Measurements from ENCODE around the gene TEDC1.

Gene TEDC1

DNA sequence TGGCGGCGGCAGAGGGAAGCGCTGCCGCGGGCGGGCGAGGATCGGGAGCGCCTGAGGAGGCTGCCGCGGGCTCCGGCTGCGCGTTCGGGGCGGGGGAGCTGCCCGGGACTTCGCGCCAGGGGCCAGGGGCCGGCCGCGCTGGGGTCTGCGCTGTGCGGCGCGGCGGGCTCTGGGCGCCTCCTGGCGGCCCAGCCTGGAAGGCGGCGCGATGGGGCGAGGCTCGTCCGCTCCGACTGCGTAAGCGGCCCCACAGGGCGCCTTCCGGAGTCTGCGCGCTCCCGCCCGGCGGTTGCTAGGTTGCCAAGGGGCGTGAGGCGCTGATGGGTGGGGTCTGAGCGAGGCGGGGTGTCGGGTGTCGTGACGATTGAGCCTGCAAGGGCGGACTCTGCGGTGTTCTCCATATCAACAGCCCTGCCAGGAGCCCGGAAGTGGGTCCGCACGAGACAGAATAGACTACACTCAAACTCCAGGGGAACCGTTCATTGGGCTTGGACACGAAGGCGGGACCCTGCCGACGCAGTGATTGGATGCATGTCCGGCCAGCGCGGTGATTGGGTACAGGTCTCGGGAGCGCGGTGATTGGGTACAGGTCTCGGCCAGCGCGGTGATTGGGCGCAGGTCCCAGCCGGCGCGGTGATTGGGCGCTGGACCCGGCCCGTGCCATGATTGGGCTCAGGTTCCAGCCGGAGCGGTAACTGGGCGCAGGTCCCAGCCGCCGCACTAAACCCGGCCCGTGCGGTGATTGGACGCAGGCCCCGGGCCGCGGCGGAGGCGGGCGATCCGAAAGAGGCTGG lies at the start of gene TEDC1:
Gene TEDC1, plus strand, starts transcription at position 675 of the 794 bp plus-strand sequence. CDS start 130 bp downstream, outside the sequence.
- peak; percentile 98 for DNase-seq
- ATAC-seq: peak; percentile 80

DNA sequence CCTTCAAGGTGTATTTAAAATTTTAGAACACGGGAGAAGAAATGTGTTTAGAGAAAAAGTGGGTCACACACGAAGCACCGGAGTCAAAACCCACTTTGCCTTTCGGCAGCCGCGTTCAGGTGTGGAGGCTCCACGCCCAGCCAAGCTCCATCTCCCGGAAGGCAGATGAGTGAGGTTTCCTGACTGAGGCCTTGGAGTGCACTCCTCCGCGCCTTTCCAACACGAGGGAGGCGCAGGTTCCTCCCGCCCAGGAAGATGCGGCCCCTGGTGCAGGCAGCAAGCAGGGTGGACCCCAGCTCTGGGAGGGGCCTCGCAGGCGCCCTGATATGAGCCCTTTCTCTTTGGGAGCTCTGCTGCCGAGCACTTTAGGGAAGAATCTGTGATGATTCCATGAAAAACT lies 48.9 kb upstream of the TEDC1 start:
- ATAC-seq (no peak), DNase-seq (no peak)

DNA sequence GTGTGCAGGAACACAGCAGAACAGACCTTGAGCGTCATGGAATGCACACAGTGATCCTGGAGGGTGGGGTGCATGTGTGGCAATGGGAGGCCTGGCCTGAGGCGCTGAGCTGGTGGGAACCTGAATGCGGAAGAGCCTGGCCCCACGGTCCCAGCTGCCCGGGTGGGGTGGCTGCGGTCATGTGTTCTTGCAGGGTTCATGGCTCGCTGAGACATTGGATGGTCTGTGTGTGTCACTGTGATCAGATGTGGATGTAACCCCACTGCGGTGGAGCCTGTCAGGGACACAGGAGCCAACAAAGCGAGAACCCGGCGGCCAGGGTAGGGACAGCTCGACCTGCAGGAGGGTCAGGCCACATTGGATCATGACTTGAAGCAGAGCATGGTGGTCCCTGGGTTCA lies 48.2 kb upstream of the TEDC1 start:
- DNase-seq (no peak), ATAC-seq (no peak)

GRCh38 chr14:105444859-105445258 lies 46.2 kb upstream of the TEDC1 start:
- DNase-seq (no peak), ATAC-seq (no peak)

- ATAC-seq: no peak
Measured at GRCh38 chr14:105445290-105445689, 45.8 kb upstream of the TEDC1 start.

DNA sequence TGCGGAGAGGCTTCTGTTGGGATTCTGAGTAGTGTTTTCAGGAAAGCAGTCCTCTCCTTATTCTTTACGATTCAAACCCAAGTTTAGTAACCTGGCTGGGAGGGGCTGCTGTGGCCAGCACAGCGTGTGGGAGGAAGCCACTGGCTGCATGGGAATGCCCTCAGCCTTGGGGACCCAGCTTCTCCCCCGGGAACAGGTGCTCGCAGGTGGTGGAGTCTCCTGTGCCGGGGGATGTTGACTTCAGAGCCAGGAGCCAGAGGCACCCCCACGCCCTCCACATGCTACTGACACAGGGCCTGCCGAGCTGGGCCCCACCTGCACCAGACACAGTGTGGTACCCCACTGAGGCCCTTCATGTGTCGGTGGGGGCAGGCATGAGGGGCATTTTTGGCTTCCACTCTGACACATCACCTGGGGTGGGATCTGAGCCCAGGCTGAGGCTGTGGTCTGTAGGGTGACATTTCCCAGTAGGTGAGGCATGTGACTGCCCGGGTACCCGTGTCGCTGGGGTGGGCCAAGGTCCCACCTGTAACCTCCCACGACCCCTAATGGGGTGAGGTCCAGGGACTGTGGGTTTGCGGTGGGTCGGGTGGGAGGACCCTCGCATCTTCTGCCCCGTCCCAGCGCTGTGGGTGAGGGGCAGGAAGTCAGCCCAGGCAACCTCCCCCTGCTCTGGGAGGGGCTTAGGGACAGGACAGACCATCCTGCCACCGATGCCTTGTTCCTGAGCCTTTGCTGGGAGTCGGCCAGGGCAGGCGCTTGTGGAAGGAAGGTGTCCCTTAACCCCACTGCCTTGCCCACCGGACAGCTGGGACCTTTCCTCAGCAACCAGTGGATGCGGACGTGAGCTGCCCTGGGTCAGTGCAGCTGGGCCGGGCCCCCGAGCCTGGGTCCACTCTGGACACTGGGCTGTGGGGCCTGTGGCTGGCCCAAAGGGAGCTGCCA lies 44.9 kb upstream of the TEDC1 start:
- ATAC-seq (no peak), DNase-seq (no peak)

More at GRCh38 chr14:105445290-105445689, 45.8 kb upstream of the TEDC1 start:
- no peak for DNase-seq

- no peak for ATAC-seq
Measured at GRCh38 chr14:105446971-105447370, 44.1 kb upstream of the TEDC1 start.

GRCh38 chr14:105447651-105448640 lies 43.1 kb upstream of the TEDC1 start:
- no peak for ATAC-seq
- no peak for DNase-seq

More at GRCh38 chr14:105446971-105447370, 44.1 kb upstream of the TEDC1 start:
- DNase-seq: no peak

GRCh38 chr14:105448706-105449111 lies 42.3 kb upstream of the TEDC1 start:
- peak; percentile 72 for DNase-seq
- ATAC-seq: peak; percentile 76

DNA sequence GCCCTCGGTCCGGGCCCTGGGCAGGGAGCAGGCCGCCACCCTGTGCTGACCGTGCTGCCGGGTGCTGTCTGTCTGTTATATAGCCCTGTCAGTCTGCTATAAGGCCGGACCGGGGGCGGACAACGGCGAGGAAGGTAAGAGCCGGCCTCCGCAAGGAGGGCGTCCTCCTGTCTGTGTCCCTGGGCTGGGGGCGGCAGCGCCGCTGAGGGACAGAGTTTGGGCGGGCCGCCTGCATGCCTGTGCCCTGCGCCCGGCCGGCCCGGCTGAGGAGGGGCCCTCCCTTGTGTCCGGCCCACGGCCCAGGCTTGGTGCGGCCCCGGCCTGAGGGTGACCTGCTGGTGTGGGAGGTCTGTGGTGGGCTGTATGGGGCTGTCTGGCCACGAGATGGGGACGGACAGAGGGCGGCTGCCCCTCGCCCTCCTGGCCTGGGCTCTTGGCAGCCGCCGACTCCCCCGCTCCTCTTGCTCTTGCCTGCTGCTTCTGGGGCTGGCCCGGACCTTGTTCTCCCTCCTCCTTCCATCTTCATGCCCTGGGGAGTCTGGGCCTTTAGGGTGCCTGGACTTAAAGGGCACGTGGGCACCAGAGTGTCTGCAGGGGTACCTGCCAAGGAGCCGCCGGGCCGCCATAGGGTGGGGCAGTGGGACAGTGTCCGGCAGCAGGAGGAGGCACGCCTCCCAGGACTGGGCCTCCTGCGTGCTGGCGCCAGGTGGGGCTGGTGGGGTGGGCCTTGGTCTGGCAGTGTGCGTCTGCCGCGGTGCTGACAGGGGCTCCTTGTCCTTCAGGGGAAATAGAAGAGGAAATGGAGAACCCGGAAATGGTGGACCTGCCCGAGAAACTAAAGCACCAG lies 41.5 kb upstream of the TEDC1 start:
- no peak for DNase-seq
- ATAC-seq: no peak

DNA sequence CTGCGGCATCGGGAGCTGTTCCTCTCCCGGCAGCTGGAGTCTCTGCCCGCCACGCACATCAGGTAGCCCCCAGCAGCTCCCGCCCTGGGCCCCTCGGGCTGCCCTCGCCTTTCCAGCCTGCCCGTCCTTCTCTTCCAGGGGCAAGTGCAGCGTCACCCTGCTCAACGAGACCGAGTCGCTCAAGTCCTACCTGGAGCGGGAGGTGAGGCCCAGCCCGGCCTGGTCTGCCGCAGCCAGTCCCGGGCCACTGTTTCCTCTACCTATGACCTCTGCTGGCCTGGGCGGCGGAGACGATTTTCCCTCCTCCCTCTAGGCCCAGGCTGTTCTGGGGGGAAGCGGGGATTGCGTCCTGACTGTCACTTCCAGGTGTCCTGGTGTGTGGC lies 40.9 kb upstream of the TEDC1 start:
- DNase-seq: no peak
- ATAC-seq: no peak

DNA sequence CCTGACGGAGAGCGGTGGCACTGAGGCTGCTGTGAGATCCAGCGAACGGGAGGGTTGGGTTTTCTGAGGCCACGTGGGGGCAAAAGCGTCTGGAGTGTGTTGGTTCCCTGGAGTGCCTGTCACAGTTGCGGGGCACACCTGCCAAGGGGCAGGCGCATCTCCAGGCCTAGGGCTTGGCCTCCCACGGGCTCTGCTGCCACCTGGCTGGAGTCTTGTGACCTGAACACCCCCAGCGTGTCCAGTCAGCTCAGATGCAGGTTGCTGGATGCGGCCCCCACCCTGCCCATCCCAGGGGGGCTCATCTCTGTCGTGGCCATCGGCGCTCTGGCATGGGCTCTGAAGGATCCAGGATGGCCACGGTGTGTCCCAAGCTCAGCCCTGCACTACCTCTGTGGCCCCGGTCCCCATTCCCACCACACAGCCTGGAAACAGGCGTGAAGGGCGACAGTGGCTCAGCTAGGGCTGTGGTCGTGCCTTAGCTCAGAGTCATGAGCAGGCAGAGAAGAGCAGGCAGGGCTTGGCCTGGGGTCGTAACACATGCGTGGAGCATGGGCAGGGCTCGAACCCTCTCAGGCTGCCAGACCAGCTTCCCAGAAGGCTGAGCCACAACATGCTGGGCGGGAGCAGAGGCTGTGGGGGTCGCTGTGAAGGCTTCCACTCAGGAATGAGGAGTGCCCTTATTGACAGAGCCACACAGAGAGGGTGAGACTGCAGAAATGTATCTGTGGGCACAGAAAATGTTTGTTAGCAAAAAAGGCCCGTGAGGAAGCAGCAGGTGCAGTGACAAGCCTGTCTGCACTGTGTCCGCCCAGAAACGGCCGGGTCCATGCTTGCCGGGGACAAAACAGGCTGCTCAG lies 40.0 kb upstream of the TEDC1 start:
- DNase-seq (no peak), ATAC-seq (no peak)

DNA sequence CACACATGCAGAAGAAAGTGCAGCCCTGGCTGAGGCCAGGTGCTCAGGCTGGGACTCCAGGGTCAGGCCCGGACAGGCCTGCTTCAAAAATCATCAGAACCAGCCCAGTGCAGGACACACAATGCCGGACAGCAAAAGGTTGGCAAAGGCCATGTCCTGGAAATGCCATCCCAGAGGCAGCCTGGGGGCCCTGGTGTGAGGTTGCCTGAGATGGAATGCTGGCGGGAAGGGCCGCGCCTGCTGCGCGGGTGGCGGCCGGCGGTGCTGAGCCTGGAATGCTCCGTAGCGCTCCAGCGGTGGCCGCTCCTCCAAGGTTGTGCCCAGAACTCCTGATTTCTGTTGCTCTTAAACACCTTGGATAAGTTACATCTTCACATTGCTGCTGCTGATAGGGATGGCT lies 38.1 kb upstream of the TEDC1 start:
- ATAC-seq (no peak), DNase-seq (no peak)

DNA sequence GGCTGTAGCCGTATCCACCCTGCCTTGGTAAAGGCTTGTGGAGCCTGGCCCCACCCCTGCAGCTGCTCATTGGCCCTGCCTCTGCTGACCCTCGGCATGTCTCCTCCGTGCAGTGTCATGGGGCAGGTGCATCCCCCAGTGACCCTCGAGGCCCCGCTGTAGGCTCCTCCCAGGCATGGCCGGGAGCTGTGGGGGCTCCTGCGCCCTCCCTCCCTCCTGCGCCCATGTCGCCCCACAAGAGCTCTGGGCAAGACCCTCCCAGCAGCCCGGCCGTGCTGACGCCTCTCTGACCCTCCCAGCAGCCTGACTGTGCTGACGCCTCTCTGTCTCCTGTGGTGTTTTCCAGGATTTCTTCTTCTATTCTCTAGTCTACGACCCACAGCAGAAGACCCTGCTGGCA lies 37.2 kb upstream of the TEDC1 start:
- DNase-seq (no peak), ATAC-seq (no peak)

DNA sequence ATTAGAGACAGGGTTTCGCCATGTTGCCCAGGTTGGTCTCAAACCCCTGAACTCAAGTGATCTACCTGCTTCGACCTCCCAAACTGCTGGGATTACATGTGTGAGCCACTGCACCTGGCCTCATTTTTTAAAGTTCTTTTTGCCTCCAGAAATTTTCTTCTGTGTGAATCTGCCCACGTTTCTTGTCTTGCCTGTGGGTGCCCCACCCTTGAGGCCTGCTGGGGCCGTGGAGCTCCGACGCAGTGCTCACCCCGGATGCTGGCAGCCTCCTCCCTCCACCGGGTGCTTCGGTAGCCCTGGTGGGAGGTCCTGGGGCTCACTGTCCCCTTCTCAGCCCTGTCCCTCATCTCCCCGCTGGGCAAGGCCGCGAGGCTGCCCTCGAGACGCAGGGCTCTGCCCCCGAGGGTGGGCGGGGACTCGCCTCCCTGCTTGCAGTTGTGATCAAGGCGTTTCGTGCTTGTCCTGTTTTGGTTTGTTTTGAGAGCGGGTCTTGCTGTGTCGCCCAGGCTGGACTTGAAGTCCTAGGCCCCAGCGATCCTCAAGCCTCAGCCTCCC lies 35.9 kb upstream of the TEDC1 start:
- DNase-seq (no peak), ATAC-seq (no peak)

DNA sequence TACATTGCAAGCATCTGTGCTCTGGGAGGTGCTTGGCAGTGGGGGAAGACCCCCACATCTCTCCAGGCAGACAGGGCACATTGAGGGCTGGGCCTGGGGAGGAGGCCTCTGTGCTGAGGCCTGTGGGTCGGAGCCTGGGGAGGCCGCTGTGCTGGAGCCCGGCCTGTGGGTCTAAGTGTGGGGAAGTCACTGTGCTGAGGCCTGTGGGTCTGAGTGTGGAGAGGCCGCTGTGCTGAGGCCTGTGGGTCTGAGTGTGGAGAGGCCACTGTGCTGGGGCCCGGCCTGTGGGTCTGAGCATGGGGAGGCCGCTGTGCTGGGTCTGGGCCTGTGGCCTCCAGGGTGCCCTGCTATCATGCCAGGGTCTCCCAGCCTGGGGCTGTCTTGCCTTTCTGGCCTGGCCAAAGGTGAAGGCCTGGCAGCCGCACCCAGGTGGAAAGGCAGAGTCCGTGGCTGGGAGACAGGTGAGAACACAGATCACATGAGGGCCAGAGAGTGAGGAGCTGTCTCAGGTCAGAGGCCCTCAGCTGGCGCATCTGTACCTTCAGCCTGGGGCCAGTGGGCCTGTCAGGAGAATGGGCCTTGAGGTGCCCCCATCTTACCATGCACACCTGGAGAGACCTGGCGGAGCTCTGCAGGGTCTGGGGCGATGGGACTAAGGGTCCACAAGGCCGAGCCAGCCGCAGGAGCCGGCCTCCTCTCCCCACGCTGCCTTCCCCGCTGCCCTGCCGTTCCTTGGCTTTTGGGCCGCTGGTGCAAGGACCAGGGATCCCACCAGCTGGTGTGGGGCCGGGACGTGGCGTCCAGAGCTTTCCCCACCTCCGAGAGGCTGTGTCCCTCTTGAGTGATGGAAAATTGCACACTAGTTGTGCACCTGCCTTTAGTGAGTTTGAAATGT lies 35.0 kb upstream of the TEDC1 start:
- no peak for ATAC-seq
- no peak for DNase-seq

GRCh38 chr14:105456736-105457617 lies 34.1 kb upstream of the TEDC1 start:
- DNase-seq: no peak
- no peak for ATAC-seq

- DNase-seq (no peak), ATAC-seq (no peak)
Measured at GRCh38 chr14:105458010-105458409, 33.0 kb upstream of the TEDC1 start.
